Epithelial cell of esophagus (primary cell): ENCODE results near the gene GPC5.
A peak's percentile ranks its signal among the peaks of the same experiment; 100 is the strongest.

Source experiments
- DNase-seq: peaks from one replicate; pipeline ENCODE4 v3.0.0; 2010; ENCODE audit warnings: low read depth
- H3K4me3 ChIP-seq: 2 replicates; pipeline ENCODE4 v1.5.1; 2011; ENCODE audit warnings: mild to moderate bottlenecking, low read length, control low read depth
- CTCF ChIP-seq: IDR thresholded peaks from 2 replicates; pipeline ENCODE4 v1.5.1; 2011; ENCODE audit warnings: low read depth, mild to moderate bottlenecking, low read length, control low read depth, inconsistent platforms; ENCODE audit not compliant: insufficient read depth; ENCODE audit errors: missing control alignments

The GPC5 gene

GRCh38 chr13:91491980-91492379, 93.6 kb downstream of the GPC5 start:
- DNase-seq: no peak
- no peak overlapping the region for H3K4me3 ChIP-seq
- no peak for TF ChIP-seq CTCF

DNA sequence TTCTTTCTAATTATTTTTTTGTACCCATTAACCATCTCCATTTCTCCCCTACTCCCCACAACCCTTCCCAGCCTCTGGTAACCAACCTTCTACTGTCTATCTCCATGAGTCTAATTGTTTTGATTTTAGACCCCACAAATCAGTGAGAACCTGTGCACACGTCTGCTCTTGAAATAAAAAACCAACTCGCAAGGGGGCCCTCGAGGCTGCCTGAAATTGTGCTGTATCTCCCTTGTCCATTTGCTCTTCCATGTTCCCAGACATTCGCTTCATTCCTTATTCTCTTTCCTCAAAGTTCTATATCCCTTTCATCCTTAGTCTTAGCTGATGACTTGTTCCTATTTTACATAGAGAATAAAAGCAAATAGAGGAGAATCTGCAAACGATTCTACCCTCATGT, 95.0 kb downstream of the GPC5 start:
- TF ChIP-seq CTCF: no peak
- no peak overlapping the region for H3K4me3 ChIP-seq
- no peak for DNase-seq

GRCh38 chr13:91498298-91498697, 99.9 kb downstream of the GPC5 start:
- peak; percentile 11 for DNase-seq
- no peak for TF ChIP-seq CTCF
- H3K4me3 ChIP-seq: no peak overlapping the region

- DNase-seq: no peak
- no peak for TF ChIP-seq CTCF
- no peak overlapping the region for H3K4me3 ChIP-seq
Observed at GRCh38 chr13:91504216-91504615, 105.8 kb downstream of the GPC5 start.

GRCh38 chr13:91506759-91507158, 108.3 kb downstream of the GPC5 start:
- no peak for DNase-seq
- H3K4me3 ChIP-seq: no peak overlapping the region
- TF ChIP-seq CTCF: no peak

- no peak for DNase-seq
- TF ChIP-seq CTCF: no peak
- no peak overlapping the region for H3K4me3 ChIP-seq
Observed at GRCh38 chr13:91510058-91510457, 111.6 kb downstream of the GPC5 start.

DNA sequence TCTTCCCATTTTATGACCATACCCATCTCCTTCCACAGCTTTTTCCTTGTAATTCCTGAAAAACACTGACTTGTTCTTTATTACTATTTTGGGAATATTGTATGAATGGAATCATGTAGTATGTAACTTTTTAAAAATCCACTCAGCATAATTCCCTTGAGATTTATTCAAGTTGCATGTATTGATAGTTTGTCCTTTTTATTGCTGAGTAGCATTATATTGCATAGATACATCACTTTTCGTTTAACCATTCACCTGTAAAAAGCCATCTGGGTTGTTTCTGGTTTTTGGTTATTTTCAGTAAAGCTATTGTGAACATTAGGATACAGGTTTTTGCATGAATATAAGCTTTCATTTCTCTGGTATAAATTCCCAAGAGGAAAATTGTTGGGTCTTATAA, 115.4 kb downstream of the GPC5 start:
- no peak overlapping the region for H3K4me3 ChIP-seq
- no peak for DNase-seq
- no peak for TF ChIP-seq CTCF
